Muscle of arm (tissue), 12 donors: ENCODE measurements around the gene C1orf174. TPM values are rescaled to one million over a fixed set of nuclear protein-coding genes. Genes with fewer than 3 reads are reported as not detected.
A peak's percentile ranks its signal among the peaks of the same experiment; 100 is the strongest.

ENCODE experiments used
- DNase-seq: peaks from one replicate; pipeline ENCODE4 v3.0.0-alpha.2; 2013
- polyA plus RNA-seq, 12 donors: library from polyadenylated mRNA; unstranded; fragments of 120-200 nt; gene quantifications; one replicate each; pipeline ENCODE4 v1.2.1, GENCODE V29; 2013; ENCODE audit not compliant: insufficient read length in 12 of 12

The C1orf174 gene
- polyA plus RNA-seq, 12 donors, result 12.2 to 173 (median 17.7) TPM

DNA sequence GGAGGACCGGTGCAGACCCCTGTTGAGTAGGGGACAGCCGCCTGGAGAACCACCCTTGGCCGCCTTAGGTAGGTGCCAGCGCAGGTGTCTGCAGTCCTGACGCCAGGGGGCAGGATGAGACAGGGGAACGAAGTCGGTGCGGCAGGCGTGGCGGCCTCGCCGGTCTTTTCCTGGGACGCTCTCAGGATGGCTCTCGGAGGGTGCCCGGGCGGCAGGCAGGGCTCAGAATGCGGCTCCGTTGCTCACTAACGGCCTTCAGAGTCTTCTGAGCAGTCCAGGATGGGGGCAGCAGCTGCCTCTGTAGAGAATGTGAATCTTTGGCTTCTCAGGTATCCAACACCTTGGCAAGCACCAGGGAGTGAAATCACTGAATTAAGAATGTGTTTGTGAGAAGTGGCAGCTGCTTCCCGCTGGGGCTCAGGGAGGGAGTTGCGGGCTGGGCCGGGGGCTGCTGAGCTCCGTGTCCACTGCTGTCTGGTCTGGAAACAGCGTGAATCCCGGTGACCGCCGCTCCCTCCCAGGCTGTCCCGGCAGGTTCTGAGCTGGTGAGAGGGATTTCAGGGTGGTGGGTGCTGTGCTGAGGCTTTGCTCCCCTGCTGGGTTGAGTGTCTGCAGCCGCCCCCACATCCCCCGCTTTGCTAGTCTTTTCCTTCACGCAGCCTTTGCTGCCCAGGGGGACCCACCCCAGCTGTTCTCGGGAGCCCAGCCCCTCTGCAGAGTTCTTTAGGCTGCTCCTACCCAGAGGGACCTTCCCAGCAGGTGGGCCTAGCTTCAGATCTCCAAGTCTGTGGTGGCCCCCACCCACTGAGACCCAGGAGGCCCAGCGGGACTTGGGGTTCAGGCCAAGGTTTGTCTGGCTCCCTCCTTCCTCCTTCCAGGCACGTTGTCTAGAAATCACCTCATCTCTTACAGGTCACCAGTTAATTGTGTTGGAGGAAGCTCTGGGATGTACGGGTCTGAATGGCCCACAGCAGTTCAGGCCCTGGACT, 11.1 kb upstream of the C1orf174 start:
- peak; percentile 59 for DNase-seq

DNA sequence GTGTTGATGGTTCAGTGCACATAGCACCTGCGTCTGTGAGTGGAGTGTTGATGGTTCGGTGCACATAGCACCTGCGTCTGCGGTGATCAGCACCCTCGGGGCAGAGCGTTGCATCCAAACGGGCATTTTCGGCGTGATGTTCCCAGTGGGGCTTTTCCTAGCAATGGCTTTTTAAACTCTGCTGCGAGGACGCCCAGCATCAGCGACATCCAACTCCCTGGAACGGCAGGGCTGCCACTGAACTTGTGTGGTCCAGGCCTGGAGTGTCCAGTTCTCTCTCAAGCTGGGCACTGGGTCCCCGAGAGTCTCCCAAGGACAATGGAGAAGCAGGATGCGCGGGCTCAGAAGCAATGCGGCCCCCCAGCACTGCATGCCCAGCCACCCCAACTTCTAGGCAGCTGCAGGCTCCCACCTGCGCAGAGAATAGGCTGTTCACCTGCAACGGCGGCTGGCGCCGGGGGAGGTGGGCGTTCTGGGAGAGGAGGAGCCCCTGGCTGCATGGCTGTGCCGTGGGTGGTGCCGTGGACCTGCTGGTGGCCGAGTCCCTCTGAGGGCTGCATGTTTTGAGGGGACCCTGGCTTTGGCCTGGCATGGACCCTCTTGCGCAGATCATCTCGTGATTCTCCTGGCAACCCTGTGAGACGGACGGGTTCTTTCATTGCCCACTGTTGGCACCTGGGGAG, 10.1 kb upstream of the C1orf174 start:
- no peak for DNase-seq

DNA sequence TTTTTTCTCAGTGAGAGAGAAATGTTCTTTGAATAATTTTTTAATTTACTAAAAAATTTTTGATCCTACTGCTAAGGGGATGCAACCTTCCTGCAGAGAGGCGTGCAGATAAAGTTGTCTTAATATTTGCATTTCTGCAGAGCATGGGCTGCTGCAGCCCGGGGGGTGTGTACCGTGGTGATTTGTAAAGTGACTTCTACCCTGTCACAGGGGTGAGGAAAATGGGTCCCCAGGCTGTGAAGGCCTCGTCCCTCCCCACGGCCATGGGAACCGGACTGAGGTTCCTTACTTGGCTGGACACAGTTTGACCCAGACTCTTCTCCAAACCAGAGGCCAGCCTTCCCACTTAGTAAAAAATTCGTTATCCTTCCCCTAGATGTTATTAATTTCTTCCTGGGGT, 9.5 kb upstream of the C1orf174 start:
- no peak for DNase-seq

DNA sequence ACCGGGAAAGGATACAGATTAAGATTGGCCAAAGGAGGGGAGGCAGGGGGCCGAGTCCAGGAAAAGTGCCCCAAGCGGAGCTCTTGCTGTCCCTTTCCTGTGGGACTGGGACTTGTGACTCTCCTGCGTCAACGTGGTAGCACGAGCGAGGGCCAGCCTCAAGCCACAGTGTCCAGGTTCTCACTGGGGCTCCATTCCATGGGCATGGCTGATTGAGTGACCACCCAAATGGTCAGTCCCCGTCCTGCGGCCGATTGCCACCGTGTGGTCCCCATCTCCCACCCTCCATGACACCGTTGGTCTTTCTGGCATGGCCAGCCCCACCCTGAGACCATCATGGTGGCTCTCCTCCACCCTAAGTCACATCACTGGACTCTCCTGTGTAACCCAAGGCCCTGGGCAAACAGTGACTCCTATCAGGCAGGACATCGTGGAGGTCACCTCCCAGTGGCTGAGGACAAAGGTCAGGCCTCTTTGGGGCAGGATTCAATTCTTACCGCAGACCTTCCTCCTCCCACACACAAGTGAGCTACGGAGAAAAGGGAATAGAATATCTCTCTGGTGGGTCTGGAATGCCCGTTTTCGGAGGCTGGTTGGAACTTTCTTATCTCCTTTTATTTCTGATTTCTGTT, 8.9 kb upstream of the C1orf174 start:
- DNase-seq, result no peak

DNA sequence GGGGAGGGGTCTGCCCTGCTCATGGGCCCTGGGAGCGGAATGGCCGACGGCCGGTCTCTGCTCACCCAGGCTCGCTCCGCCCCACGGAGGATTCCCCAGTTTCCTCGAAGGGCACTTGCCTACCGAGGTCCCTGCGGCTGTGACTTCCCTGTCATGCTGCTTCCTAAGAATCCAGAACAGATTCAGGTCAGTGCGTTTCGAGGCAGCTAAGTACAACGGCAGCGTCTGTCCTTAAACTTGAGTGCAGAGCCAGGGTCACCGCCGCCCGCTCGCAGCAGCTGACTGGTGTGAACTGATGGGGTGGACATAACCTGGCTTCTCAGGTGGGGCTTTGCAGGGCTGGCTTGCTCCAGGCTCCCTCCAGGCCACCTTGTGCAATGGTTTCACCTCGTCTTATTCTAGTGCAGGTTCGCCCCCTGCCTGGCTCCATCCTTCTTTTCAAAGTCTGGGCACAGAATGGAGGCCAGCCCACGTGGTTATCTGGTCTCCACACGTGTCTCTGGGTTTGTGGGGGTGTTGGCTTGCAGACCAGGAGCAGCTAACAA, 7.6 kb upstream of the C1orf174 start:
- no peak for DNase-seq

DNA sequence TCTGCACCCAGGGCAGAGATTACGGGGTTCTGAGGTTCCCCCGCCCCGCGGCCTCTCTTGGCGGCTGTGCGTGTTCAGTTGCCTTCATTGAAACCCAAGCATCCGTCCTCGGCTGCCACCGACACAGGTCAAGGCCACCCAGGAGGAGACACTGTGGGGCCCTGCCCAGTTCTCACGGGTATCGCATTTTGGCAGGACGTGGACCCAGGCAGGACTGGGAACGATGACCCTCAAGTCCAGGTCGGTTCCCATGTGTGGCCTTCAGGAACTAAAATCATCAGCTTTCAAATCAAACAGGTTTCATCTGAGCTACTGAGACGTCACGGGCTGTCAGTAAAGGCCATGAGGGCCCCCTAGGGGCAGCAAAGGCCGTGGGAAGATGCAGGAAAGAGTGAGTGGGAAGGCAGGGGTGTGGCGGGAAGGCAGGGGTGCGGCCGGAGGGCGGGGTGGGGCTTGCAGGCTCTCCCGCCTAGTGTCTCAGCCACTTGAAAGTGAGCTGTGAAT, 7.0 kb upstream of the C1orf174 start:
- DNase-seq, result no peak

DNA sequence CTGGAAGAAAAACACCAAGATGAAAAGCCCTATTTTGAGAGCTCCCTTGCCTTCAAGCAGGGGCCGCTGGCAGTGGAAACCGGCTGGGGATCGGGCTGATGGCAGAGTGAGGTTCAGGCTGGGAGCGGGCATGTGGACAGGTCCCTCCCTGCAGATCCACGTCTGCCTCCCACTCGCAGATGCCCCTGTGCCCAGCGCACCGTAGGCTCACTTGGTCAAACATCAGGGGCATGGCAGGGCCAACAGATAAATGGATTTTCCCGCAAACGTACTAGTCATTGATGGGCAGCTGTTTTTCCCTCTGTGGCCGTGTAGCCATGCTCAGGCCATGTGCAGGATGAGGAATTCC, 6.6 kb upstream of the C1orf174 start:
- DNase-seq, result no peak

DNA sequence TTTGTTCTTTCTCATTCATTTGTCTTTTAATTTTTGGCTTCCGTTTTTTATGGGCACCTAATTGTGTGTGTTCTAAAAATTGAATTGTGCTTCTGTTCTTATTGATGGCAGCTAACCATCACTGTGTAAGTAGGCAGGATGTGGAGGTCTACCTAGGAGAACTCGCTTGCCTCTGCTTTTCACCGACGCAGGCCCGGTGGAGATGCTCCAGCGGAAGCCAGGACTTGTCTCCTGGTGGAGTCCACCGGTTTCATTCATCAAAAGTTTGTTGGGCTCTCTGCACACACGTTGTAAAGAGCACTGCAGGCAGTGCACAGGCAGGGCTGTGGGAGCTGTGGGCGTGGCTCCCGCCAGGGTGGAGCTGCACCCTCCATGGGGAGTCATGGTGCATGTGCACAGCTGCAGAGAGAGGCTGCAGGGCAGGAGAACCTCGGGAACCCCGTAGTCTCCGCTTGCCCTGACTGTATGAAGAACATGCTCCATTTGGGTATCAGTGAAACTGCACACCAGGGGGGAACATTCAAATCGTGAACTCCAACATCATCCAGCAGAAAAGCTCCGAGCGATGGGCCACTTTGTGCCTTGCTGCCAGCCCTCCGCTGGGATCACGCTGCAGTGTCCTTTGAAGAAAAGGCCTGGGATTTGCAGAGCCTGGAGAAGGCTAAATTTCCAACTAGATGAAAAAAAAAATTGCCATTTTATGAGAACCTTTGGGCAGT, 6.0 kb upstream of the C1orf174 start:
- no peak for DNase-seq

DNA sequence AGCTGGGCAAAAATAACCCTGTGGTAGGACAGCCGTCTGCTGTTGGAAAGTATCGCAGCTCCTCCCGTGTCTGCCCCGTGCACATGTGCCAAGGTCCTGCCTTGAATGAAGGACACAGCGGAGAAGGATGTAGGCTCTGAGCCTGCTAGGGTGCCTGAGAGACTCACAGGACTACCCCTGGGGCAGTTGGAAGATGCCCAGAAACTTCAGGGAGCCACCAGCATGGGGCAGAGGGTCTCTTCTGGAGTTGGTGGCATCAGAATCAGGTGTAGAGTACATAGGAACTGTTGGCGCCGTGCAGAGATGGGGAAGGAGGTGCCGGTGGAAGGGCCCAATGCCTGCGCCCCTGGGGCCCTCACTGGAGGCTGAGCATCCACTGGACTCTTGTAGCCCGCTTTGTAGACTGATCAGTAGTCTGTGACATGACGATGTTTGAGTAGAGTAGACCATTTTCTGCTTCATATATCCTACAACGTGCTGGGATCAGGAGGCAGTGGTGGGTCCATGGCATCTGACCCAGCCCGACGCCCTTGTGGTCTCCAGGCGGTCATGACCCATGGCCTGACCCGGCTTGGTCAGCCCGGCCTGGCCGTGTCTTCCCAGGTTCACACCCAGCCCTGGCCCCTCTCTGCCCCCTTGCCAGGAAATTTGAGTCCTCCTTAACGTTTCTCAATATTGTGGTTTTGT, 5.3 kb upstream of the C1orf174 start:
- DNase-seq, result no peak

DNA sequence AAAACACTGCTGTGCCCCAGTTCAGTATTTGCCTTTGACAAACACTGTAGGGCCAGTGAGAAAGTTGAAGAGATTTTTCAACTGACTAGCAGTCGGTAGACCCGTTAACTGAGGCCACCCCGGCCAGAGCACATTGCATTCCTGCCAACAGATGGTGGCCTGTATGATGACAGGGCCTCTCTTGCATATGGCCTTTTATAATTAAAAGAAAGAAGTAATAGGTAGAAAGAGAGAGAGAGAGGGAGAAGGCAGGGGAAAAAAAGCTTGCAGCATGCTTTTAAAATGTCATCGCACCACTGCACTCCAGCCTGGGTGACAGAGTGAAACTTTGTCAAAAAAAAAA, 4.7 kb upstream of the C1orf174 start:
- no peak for DNase-seq

DNA sequence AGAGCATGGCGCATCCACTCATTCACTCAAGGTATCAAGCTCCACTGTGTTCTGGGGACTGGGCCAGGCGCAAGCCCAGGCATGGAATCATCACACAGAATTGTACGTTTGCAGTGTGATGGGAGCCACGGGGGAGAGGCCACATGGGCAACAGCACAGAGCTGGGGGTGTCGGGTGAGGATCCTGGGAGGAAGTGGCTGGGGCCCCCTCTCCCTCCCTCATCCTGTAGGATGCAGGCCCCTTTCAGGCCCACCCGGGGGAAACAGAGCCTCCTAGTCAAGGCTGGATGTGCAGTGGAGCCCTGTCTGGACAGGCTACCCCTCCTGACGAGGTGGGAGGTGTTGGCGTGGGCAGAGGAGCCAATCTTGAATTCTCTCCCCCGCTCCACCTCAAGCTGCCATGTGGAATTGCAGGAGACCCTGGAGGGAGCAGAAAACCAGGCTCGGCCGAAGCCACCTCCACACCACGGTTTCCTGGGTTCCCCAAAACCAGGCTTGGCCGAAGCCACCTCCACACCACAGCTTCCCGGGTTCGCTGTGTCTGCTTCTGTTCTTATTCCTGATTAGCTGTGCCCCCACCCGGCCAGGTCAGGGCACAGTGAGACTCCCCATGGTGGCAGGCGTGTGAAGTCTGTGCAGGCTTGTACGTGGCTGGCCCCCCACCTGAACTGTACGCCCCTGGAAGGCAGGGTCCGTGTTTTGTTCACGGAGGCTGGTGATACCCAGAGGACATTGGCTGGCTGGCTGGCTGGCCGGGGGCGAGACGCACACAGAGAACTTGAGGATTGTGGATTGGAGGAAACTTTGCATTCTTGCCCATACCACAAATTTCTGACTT, 4.2 kb upstream of the C1orf174 start:
- no peak for DNase-seq

DNA sequence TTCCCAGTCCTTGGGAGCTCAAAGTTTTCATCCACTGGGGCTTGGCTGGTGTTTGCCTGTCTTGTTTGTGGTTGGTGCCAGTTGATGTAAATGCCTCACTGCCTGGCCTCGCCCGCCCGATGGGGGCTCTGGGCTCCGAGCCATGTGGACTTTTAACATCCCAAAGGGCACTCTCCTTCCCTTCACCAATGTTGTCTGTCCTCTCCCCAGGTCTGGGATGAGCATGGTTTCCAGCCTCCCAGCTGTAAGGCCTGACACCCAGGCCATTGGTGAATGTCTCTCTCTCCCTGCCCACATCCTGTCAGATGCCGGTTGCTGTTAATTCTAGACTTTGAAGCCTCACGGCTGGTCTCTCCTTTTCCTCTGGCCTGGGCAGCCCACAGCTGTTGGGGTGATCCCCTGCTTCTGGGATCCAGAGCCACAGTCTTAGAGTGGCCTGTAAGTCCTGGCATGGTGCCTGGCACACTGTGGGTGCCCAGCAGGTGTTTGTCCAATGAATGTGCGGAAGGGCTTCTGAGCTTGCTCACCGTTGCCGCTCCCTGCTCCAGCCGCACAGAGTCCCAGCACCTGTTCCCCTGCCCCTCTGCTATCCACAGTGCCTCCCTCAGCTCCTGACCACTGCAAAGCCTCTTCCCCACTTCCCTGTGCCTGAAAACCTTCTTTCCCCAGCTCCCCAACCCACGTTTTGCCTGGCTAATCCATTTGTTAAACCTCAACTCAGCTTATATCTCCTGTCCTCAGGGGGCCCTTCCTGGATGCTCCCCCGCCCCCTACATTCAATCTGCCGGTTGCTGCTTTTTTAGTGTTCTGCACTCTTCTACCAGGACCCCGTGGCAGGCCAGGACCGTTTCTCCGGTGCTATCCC, 3.3 kb upstream of the C1orf174 start:
- peak; percentile 25 for DNase-seq

DNA sequence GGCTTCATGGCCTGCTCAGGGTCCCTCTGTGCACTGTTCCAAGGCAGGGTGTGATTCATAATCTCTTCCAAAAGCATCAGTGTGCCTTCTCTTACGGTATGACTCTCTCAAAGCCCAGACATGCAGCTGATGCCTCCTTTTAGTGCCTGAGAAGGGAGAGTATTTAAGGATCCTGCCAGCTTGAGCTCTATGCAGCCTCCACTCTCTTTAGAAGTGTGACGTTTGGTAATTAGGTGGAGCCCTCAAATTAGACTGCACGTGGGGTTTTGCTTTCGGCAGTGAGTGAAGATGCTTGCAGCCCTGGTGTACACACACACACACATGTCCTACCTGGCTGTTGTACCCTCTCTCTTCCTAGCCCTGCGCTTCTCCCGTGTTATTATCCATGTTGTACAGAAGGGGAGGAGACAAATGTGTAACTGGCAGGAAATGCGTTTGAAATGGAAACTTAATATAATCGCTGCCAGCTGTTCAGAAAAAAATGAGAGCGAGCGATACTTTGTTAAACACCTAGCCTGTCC, 2.6 kb upstream of the C1orf174 start:
- DNase-seq, result no peak

DNA sequence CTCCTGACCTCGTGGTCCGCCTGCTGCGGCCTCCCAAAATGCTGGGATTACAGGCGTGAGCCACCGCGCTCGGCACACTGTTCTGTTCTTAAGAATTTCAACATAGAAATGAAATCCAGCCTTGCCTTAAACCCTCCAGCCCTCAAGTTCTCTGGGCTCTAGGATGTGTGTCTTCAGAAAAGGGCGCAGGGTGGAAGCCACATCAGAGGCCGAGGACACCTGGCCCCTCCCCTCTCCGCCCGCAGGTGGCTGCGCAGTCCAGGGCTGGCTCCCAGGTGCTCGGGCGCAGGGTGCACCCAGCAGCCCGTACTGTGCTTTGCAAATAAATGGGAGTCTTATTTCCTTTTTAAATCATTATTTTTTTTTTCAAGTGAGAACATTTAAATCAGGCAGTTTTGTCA, 2.0 kb upstream of the C1orf174 start:
- no peak for DNase-seq

DNA sequence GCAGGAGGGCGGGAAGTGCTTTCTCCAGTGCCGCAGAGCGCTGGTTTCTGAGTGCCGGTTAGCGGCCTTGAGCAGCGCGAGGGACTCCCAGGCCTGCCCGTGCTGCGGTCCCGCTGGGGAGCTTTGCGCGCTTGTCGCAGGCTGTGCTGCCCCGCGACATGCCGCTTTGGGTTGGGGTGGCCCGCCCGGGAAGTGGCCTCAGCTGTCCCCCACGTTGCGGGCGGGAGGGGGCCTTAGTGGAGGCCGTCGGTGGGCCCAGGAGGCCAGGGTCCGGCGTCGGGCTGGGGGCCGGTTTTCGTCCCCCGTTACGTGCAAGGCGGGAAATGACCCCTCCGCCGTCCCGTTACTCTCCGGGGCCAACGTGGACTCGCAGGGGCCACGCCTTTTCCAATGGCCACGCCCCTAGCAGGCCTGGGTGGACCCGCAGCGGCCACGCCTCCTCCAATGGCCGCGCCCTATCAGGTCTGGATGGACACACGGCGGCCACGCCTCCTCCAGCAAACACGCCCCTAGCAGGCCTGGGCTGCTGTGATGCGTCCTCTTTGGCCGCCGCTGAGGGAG, 977 bp upstream of the C1orf174 start:
- peak; percentile 96 for DNase-seq

DNA sequence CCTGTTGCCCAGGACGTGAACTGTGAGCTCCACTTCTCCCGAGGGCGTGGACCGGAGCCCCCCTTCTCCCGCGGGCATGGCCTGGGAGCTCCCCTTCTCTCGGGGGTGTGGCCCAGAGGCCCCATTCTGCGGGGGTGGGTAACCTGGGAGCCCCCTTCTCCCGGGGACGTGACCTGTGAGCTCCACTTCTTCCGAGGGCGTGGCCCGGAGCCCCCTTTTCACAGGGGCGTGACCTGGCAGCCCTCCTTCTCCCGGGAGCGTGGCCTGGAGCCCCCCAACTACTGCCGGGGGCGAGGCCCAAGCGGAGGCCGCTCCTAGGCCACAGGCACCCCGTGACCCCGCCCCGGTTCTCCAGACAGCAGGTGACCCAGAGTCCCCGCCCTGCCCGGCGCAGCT, 320 bp downstream of the C1orf174 start:
- DNase-seq, result no peak

DNA sequence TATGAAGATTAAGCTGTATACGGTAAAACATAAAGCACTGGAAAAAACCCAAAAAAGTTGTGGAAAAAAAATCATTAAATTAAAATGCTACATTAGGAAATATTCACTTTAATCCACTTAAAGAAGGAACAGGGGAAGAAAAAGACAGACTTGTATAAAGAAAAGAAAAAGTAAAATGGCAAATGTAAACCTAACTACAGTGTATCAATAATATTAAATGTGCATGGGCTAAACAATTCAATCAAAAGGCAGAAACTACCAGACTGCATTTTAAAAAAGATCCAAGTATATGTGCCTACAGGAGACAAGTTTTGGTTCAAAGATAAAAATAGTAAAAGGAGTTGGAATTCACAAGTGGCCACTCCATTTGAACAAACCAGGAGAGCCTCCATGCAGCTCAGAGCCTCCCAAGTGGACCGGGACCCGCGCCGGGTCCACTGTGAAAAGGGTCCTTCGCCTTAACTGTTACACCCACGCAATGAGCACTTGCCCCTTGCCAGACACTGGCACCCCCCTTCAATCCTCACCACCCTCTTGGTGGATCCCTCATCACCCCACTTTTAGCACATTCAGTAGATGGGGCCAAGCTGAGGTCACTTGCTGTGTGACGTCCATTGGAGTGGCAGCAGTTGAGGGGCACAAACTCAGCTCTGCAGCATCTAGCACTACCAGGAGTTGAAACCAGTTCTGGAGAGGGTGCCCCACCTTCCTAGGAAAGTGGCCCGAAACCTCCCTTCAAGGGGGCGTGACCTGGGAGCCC, 898 bp downstream of the C1orf174 start:
- no peak for DNase-seq

DNA sequence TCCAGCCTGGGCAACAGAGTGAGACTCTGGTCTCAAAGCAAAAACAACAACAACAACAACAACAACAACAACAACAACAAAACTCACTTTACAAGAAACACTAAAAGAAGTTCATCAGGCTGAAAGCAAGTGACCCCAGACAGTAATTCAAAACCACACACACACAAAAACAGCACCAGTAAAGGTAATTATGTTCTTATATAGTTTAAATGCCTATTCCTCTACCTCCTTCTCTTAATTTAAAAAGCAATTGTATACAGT, 1.7 kb downstream of the C1orf174 start:
- no peak for DNase-seq
